Panc1 (cell line): Measurements from ENCODE around the gene PPP2R5D. TPM values are rescaled to one million over a fixed set of nuclear protein-coding genes. Genes with fewer than 3 reads are reported as not detected.

Source experiments
- ATAC-seq: fragments of 200-7000 bp; cut with Tn5 transposase; 2 replicates; pipeline ENCODE4 v1.9.1; 2020; ENCODE audit warnings: mild to moderate bottlenecking, moderate library complexity
- BruUV-seq: library from RNA; stranded (reverse); fragments of 400-500 nt; replicated peaks from 2 replicates; lab custom pipeline; 2021; lab: Mats Ljungman, UMichigan
- CTCF ChIA-PET: fragments of 300-600 bp; sonication (Branson Sonifier 250); formaldehyde crosslinking; loops from one replicate; lab custom pipeline; 2022; ENCODE audit warnings: antibody characterized with exemption; lab: Charles Lee
- POLR2A ChIA-PET: fragments of 300-600 bp; sonication (Branson Sonifier 250); formaldehyde crosslinking; loops from one replicate; lab custom pipeline; 2022; ENCODE audit warnings: antibody characterized with exemption; lab: Charles Lee
- DNase-seq: peaks from one replicate; pipeline ENCODE4 v3.0.0-alpha.2; 2010; ENCODE audit warnings: low read depth, low spot score
- H3K27ac ChIP-seq: 2 replicates; pipeline ENCODE4 v1.5.1; 2011; ENCODE audit warnings: mild to moderate bottlenecking, low read length, inconsistent platforms
- H3K27me3 ChIP-seq: fragments of 200-500 bp; sonication (Bioruptor generic); 2 replicates; pipeline ENCODE4 v1.6.0; 2014; ENCODE audit warnings: low read length, inconsistent platforms; ENCODE audit not compliant: control insufficient read depth, insufficient read depth
- H3K36me3 ChIP-seq: fragments of 200-500 bp; sonication (Bioruptor generic); 2 replicates; pipeline ENCODE4 v1.5.1; 2014; ENCODE audit warnings: inconsistent platforms, mild to moderate bottlenecking, low read length, moderate library complexity; ENCODE audit not compliant: control insufficient read depth, insufficient read depth
- H3K4me1 ChIP-seq: 2 replicates; pipeline ENCODE4 v1.5.1; 2011; ENCODE audit warnings: inconsistent platforms, mild to moderate bottlenecking, low read length, moderate library complexity; ENCODE audit not compliant: control insufficient read depth, insufficient read depth
- H3K4me3 ChIP-seq, 2 experiments: 2 replicates each; pipeline ENCODE4 v1.5.1; 2011 to 2012; ENCODE audit warnings: low read depth in 2 of 2, low read length in 2 of 2, mild to moderate bottlenecking in 2 of 2, inconsistent platforms in 1 of 2, moderate library complexity in 1 of 2
- H3K9me3 ChIP-seq: fragments of 200-500 bp; sonication (Bioruptor generic); 2 replicates; pipeline ENCODE4 v1.5.1; 2014; ENCODE audit warnings: low read depth, mild to moderate bottlenecking, inconsistent platforms, low read length, moderate library complexity; ENCODE audit not compliant: control insufficient read depth, insufficient read depth
- CTCF ChIP-seq: fragments of 450-650 bp; IDR thresholded peaks from 2 replicates; pipeline ENCODE4 v1.5.1; 2017; ENCODE audit warnings: mild to moderate bottlenecking
- POLR2AphosphoS5 ChIP-seq: IDR thresholded peaks from 2 replicates; pipeline ENCODE4 v1.6.1; 2012; ENCODE audit warnings: mild to moderate bottlenecking, low read depth, low read length, moderate library complexity
- REST ChIP-seq, 2 experiments: IDR thresholded peaks; 2 replicates each; pipeline ENCODE4 v1.6.1; 2011 to 2012; ENCODE audit warnings: low read depth in 2 of 2, control low read depth in 1 of 2, low read length in 1 of 2, mild to moderate bottlenecking in 1 of 2, moderate library complexity in 1 of 2; ENCODE audit not compliant: insufficient read depth in 1 of 2
- SIN3A ChIP-seq: IDR thresholded peaks from 2 replicates; pipeline ENCODE4 v1.6.1; 2012; ENCODE audit warnings: low read depth, mild to moderate bottlenecking, low read length, moderate library complexity, borderline replicate concordance; ENCODE audit not compliant: insufficient read depth
- TCF7L2 ChIP-seq: IDR thresholded peaks from 2 replicates; pipeline ENCODE4 v1.6.1; 2011; ENCODE audit warnings: mild to moderate bottlenecking, low read depth, low read length, inconsistent platforms
- in situ Hi-C: cut with HindIII; loops from 2 replicates; pipeline ENCODE4 v1.10.0; 2016; ENCODE audit warnings: low sequenced_read_pairs, low pct_unique_long_range_greater_than_20kb
- intact Hi-C: fragments of 100-400 bp; cut with micrococcal nuclease; formaldehyde crosslinking; loops from one replicate; pipeline ENCODE4 v1.10.0; 2022; ENCODE audit not compliant: unreplicated experiment
- total RNA-seq: library from RNA; stranded (reverse); gene quantifications from one replicate; pipeline ENCODE4 v1.2.1, GENCODE V29; 2021; ENCODE audit not compliant: unreplicated experiment

PPP2R5D gene
- total RNA-seq, 1 experiment from 2014 or later: 63.6 TPM

GRCh38 chr6:43024436-43024835, 40.1 kb downstream of the PPP2R5D start:
- TF ChIP-seq REST (IDR thresholded peaks at IDR 0.05; ENCODE audit: insufficient read depth in 1 of 2, low read depth in 2 of 2, low read length in 1 of 2): no peak
- no peak for TF ChIP-seq CTCF
- no peak for TF ChIP-seq SIN3A
- no peak for TF ChIP-seq POLR2AphosphoS5
- no peak for TF ChIP-seq TCF7L2
- H3K36me3 ChIP-seq: peaks cover 7% of the 10 kb centered on the region; the same call in 1 of the 2 replicates
- H3K27ac ChIP-seq: no peak overlapping the region
- H3K27me3 ChIP-seq: no peaks in the 10 kb centered on the region
- BruUV-seq: TSS peak; percentile 48
- DNase-seq (no peak), ATAC-seq (no peak)
- ChIA-PET CTCF (no interaction called here), POLR2A (no interaction called here)
- H3K4me1 ChIP-seq: peaks cover 14% of the 10 kb centered on the region
- in situ Hi-C loops (no loop called here), intact Hi-C loops (no loop called here)
- no peak overlapping the region for H3K4me3 ChIP-seq
- no peaks in the 10 kb centered on the region for H3K9me3 ChIP-seq

GRCh38 chr6:43026365-43026764, 42.0 kb downstream of the PPP2R5D start:
- H3K9me3 ChIP-seq: no peaks in the 10 kb centered on the region
- TF ChIP-seq POLR2AphosphoS5 (no peak), CTCF (no peak), SIN3A (no peak), REST (IDR thresholded peaks at IDR 0.05; ENCODE audit: insufficient read depth in 1 of 2, low read depth in 2 of 2, low read length in 1 of 2) (no peak), TCF7L2 (no peak)
- ATAC-seq: no peak
- in situ Hi-C loops (no loop called here), intact Hi-C loops (no loop called here)
- CTCF ChIA-PET: no interaction called here
- DNase-seq: no peak
- H3K4me1 ChIP-seq: peaks cover 5% of the 10 kb centered on the region; the same call in 1 of the 2 replicates
- POLR2A ChIA-PET: no interaction called here
- no TSS peak for BruUV-seq
- peaks cover 7% of the 10 kb centered on the region; the same call in 1 of the 2 replicates for H3K36me3 ChIP-seq
- H3K27me3 ChIP-seq: no peaks in the 10 kb centered on the region
- no peak overlapping the region for H3K27ac ChIP-seq
- no peak overlapping the region for H3K4me3 ChIP-seq
